HTERT RPE-1 (cell line): Measurements from ENCODE around the gene LLPH.

Experiments used
- in situ Hi-C: fragments of 300-500 bp; cut with MboI; formaldehyde crosslinking; loops from 4 replicates; pipeline ENCODE4 v1.14.3; 2020; ENCODE audit warnings: low sequenced_read_pairs

LLPH gene

GRCh38 chr12:66143868-66144267, 13.3 kb upstream of the LLPH start:
- in situ Hi-C loops = no loop called here

GRCh38 chr12:66142826-66143225, 12.3 kb upstream of the LLPH start:
- in situ Hi-C loops = no loop called here

GRCh38 chr12:66141299-66141698, 10.7 kb upstream of the LLPH start:
- in situ Hi-C loops = no loop called here

- in situ Hi-C loops = no loop called here
These were observed 10.2 kb upstream of the LLPH start for GRCh38 chr12:66140731-66141130.

GRCh38 chr12:66139328-66139727, 8.8 kb upstream of the LLPH start:
- in situ Hi-C loops = no loop called here

GRCh38 chr12:66137937-66138336, 7.4 kb upstream of the LLPH start:
- in situ Hi-C loops = no loop called here

- in situ Hi-C loops = no loop called here
These were observed 1.9 kb upstream of the LLPH start for GRCh38 chr12:66132408-66132807.

GRCh38 chr12:66131067-66131688, 628 bp upstream of the LLPH start:
- in situ Hi-C loops = no loop called here

GRCh38 chr12:66129934-66130266, 650 bp downstream of the LLPH start:
- in situ Hi-C loops = no loop called here

- in situ Hi-C loops = no loop called here
These were observed 2.9 kb downstream of the LLPH start for GRCh38 chr12:66127650-66128049.

- in situ Hi-C loops = no loop called here
These were observed 10.1 kb downstream of the LLPH start for GRCh38 chr12:66120477-66120876.

GRCh38 chr12:66119870-66120241, 10.7 kb downstream of the LLPH start:
- in situ Hi-C loops = no loop called here

GRCh38 chr12:66119229-66119869, 11.2 kb downstream of the LLPH start:
- in situ Hi-C loops = no loop called here

- in situ Hi-C loops = no loop called here
These were observed 12.2 kb downstream of the LLPH start for GRCh38 chr12:66118240-66118891.

- in situ Hi-C loops = no loop called here
These were observed 13.3 kb downstream of the LLPH start for GRCh38 chr12:66117242-66117641.

GRCh38 chr12:66115071-66115600, 15.4 kb downstream of the LLPH start:
- in situ Hi-C loops = no loop called here

- in situ Hi-C loops = no loop called here
These were observed 17.1 kb downstream of the LLPH start for GRCh38 chr12:66113471-66113870.

- in situ Hi-C loops = no loop called here
These were observed 18.9 kb downstream of the LLPH start for GRCh38 chr12:66111605-66112004.

GRCh38 chr12:66109056-66109455, 21.5 kb downstream of the LLPH start:
- in situ Hi-C loops = no loop called here

GRCh38 chr12:66108386-66108785, 22.2 kb downstream of the LLPH start:
- in situ Hi-C loops = no loop called here

GRCh38 chr12:66107451-66107915, 23.1 kb downstream of the LLPH start:
- in situ Hi-C loops = no loop called here
